Measurements from ENCODE around the gene CCDC57.
"Not testable (repeated sequence)": the region's sequence is repeated elsewhere in the genome, so short reads cannot be mapped to it uniquely, and the experiment has no call there.

CCDC57 gene

DNA sequence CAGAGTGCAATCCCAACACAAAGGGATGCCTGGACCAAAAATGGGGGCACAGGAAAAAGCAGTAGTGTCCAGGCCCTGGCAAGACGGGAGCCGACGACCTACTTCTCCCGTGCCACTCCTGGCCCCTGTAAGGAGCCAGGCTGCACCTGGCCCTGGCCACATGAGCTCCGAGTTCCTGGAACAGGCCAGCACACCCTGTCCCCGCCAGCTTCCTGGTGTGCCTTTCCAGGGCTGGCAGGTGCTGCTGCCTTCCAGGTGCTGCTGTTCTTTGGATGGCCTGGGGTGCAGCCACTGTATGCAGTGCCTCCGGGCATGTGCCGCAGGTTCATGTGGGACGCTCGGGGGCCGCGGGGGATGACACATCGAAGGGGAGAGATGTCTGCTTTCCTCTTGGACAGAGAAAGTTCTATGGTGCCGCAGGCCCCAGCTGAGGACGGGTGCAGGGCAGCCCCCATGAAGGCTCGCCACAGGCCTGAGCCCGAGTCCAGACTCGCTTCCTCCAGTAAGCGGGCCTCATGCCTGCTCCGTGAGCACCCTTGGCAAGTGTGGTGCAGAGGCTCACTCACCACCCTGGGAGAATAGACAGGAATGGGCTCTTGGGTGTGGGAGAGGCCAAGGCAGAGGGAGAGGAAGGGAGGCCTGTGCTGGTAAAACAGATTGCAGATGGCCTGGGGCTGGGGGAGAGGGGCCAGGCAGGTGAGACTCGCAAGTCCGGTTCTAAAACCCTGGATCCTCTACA lies 59.9 kb downstream of the CCDC57 start:
- no peak for DNase-seq (ENCODE audit: low spot score)

DNA sequence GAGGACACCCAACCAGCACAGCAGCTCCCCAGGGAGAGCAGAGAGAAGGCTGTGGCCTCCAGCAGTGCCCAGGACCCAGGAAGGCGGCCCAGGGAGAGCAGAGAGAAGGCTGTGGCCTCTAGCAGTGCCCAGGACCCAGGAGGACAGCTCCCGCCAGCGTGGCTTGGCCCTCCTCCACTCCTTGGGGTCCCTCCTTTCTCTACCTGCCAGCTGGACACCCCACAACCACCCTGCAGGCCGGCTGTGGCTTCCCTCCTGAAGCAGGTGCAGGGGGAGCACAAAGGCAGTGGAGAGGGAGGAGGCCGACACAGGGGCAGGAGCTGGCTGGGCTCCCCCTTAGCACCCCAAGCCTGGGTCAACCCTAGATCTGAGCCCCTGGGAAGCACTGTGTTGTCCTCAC lies 60.5 kb downstream of the CCDC57 start:
- DNase-seq (ENCODE audit: low spot score): no peak

DNA sequence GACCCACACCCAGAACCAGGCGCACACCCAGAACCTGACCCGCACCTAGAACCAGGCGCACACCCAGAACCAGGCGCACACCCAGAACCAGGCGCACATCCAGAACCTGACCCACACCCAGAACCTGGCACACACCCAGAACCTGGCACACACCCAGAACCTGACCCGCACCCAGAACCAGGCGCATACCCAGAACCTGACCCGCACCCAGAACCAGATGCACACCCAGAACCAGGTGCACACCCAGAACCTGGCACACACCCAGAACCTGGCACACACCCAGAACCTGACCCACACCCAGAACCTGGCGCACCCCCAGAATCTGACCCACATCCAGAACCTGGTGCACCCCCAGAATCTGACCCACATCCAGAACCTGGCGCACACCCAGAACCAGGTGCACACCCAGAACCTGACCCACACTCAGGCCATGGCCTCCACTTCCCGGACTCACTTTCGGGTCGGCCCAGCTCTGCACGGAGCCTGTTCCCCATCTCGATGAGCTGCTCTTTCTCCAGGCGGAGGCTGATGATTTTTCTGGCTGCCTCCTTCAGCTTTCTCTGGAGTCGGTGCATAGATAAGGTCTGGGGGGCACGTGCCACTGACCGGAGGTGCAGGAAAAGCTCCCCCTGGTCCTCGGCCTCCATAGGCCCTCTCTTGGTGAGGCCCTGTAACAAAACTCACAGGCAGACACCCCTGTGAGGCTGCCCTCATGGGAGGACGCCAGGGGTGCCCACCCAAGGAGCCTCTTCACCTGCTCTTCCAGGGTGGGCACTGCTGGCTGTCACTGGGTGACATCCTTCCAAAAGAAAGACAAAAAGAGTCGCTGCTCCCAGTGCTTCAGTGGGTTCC lies 61.3 kb downstream of the CCDC57 start:
- no peak for DNase-seq (ENCODE audit: low spot score)

DNA sequence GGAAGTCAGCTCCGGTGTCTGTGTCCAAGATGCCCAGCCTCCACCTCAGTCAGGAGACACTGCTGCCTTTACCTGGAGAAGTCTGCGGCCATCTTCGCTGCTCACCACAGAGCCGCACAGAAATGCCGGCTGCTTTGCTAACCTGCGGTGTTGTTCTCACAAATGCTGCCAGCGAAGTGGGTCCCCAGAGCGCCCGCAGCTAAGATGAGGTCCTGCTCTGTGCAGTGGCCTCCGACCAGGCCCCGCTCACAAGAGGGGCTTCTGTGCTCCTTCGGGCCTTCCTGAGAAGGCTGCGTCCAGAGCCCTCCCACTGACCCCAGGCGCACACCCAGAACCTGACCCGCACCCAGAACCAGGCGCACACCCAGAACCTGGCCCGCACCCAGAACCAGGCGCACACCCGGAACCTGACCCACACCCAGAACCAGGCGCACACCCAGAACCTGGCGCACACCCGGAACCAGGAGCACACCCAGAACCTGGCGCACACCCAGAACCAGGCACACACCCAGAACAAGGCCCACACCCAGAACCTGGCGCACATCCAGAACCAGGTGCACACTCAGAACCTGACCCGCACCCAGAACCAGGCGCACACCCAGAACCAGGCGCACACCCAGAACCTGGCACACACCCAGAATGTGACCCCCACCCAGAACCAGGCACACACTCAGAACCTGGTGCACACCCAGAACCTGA lies 63.1 kb downstream of the CCDC57 start:
- DNase-seq (ENCODE audit: low spot score): no peak

DNA sequence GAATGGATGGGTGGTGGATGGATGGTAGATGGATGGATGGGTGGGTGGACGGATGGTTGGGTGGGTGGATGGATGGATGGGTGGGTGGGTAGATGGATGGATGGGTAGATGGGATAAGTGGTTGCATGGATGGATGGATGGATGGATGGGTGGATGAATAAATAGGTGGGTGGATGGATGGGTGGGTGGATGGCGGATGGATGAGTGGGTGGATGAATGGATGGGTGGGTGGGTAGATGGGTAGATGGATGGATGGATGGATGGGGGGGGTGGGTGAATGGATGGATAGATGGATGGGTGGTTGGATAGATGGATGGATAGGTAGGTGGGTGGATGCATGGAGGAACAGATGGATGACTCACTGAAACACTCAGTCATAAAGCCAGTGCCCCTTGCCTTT lies 63.6 kb downstream of the CCDC57 start:
- DNase-seq (ENCODE audit: low spot score): no peak

DNA sequence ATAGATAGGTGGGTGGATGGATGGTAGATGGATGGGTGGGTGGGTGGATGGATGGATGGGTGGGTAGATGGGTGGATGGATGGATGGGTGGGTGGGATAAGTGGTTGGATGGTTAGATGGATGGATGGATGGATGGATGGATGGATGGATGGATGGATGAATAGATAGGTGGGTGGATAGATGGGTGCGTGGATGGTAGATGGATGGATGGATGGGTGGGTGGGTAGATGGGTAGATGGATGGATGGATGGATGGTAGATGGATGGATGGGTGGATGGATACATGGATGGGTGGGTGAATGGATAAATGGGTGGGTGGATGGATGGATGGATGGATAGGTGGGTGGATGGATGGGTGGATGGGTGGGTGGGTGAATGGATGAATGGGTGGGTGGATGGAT lies 64.6 kb downstream of the CCDC57 start:
- DNase-seq (ENCODE audit: low spot score): no peak

DNA sequence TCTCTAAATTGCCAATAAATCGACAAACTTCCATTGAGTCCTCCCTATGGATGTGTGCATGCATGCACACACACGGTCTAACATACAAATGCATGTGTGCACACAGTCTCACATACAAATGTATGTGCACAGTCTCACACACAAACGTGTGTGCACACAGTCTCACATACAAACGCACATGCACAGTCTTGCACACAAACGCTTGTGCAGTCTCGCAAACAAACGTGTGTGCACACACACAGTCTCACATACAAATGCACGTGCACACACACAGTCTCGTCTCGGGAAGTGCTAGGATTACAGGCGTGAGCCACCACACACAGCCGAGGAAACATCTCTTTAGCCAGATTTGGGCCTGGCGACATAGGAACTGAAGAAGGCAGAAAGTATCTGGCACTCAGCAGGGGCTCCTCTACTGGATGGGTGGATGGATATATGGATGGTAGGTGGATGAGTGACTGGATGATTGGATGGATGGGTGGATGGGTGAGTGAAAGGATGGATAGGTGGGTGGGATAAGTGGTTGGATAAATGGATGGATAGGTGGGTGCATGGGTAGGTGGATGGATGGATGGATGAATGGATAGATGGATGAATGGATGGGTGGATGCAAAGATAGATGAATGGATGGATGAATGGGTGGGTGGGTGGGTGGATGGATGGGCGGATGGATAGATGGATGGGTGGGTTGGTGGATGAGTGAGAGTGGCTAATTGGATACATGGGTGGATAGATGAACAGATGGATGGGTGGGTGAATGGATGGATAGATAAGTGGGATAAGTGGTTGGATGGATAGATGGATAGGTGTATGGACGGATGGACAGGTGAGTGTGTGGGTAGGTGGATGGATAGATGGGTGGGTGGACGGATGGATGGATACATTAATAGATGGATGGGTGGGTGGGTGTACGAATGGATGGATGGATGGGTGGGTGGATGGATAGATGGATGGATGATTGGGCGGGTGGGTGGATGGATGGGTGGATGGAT lies 65.7 kb downstream of the CCDC57 start:
- DNase-seq (ENCODE audit: low spot score): no peak

DNA sequence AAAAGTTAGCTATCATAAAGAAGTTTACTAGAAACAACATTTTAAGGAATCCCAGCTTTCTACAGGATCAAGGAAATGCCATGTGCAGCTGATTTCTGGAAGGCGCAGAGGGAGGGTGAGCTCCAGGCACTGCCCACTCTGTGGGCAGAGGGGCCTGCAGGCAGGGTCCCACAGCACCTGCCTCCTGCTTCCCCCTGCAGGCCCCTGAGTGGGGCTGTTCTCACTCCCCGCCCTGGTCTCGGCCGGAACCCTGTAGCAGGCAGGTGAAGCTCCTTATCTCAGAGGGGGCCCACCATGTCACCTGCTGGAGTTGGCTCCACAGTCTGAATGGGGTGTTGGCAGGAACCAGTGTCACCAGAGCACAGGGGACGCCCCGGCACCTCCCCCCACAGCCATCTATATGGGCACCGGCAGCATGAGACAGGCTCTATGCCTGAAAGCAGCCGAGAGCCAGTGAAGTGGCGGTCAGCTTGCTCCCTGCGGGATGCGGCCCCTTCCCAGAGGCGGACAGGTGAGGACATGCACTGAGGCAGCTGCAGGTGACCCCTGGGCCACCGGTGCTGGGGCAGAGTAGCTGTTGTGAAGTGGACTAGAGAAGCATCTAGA lies 67.0 kb downstream of the CCDC57 start:
- DNase-seq (ENCODE audit: low spot score): no peak

DNA sequence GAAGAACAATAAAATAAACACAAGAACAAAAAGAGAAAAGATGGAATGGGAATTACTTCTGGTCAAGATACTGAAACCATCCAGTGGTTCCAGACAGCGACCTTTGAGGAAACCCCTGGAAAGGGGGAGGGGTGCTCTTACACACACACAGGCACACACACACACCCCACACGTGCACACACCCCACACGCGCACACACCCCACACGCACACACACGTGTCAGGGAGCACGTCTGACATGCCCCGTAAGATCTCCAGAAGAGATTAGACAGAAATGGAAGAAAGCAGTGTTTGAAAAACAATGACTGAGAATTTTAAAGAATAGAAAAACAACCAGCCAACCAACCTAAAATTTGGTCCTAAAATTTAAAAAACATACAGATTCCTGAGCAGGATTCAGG lies 69.3 kb downstream of the CCDC57 start:
- DNase-seq (ENCODE audit: low spot score): no peak

DNA sequence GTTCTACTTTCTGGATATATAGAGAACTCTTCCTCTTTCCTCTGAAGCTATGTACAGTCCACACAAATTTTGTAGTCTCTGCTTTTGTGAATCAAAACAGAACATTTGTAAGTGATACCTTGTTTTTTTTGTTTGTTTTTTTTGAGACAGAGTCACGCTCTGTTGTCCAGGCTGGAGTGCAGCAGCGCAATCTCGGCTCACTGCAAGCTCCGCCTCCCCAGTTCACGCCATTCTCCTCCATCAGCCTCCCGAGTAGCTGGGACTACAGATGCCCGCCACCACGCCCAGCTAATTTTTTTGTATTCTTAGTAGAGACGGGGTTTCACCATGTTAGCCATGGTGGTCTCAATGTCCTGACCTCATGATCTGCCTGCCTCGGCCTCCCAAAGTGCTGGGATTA lies 72.7 kb downstream of the CCDC57 start:
- DNase-seq (ENCODE audit: low spot score): not testable (repeated sequence)

DNA sequence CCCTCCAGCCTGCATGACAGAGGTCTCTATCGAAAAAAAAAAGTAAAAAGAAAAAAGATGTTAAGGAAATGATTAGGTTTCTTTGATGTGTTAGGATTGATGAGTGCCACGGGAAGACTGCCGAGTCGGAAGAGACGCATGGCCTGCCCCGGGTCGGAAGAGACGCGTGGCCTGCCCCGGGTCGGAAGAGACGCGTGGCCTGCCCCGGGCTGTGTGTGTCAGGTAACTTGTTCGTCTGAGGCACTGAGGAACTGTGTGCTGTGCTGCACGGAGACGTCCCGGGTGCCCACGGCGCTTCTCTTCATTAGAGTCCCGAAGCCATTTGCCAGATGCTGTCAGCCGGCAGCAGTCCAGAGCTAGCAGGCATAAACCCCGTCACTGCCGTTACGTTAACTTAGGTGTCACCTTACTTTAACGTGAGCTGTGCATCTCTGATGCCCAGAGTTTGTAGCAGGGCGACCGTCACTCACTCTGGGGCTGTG lies 74.1 kb downstream of the CCDC57 start:
- DNase-seq (ENCODE audit: low spot score): no peak

DNA sequence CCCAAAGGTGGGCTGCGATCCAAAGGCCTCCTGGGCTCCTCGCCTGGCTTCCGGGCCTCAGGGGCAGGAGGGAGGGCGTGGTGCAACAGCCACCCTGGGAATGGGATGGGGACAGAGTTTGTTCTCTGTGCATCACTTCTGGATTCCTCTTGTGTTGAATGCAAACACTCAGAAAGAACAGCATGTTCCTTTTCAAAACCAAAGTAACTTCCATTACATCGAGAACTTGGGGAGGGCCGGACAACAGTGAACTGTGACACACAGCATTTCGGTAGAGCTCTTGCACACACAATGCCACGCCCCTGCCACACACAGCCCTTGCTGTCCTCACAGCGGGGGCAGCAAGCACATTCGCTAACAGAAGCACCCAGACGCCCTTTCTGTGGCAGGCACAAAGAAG lies 78.5 kb downstream of the CCDC57 start:
- no peak for DNase-seq (ENCODE audit: low spot score)

DNA sequence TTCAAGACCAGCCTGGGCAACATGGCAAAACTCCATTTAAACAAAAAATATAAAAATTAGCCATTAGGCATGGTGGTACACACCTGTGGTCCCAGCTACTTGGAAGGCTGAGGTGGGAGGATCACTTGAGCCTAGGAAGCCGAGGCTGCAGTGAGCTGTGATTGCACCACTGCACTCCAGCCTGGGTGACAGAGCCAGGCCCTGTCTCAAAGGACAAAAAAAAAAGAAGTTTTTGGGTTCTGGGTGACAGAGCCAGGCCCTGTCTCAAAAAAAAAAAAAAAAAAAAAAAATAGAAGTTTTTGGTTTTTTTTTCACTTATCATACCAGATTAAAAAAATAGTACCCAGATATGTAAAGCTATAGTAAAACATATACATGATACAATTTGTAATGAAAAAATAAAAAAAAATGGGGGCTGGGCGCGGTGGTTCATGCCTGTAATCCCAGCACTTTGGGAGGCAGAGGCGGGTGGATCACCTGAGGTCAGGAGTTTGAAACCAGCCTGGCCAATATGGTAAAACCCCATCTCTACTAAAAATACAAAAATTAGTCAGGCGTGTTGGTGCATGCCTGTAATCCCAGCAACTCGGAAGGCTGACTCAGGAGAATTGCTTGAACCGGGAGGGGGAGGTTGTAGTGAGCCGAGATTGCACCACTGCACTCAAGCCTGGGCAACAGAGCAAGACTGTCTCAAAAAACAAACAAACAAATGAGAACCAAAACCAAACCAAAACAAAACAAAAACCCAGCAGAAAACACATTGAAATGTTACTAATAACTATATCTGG lies 79.3 kb downstream of the CCDC57 start:
- not testable (repeated sequence) for DNase-seq (ENCODE audit: low spot score)

DNA sequence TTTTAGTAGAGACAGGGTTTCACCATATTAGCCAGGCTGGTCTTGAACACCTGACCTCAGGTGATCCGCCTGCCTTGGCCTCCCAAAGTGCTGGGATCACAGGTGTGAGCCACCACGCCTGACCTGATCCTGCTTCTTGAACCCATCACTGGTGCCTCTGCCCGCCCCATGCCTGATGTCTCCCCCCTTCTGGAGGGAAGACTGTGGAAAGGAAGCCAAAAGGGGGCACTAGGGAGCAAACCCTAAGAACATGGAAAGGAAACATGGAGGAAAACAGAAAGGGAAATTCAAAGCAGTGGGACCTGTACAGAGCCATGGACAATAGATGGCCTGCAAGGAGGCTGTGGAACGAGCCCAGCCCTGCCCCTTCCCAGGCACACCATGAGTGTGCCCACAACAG lies 83.5 kb downstream of the CCDC57 start:
- no peak for DNase-seq (ENCODE audit: low spot score)

DNA sequence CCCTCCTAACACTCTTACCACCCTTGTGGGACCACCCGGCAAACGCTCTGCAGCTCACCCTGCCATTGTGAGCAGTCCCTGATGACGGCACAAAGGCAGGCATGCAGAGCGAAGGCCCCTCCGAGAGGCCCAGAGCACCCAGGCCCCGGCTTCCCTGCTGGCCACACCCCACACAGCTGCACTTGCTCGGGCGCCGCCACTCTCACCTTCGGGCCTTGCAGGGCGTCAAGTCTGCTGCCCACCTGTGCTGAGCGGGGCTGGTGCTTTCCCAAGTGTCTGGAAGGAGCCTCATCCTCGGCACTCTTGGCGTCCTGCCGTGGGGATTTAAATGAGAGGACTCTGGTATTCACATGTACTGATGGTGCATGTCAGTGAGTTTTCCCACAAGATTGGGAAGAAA lies 84.4 kb downstream of the CCDC57 start:
- no peak for DNase-seq (ENCODE audit: low spot score)

DNA sequence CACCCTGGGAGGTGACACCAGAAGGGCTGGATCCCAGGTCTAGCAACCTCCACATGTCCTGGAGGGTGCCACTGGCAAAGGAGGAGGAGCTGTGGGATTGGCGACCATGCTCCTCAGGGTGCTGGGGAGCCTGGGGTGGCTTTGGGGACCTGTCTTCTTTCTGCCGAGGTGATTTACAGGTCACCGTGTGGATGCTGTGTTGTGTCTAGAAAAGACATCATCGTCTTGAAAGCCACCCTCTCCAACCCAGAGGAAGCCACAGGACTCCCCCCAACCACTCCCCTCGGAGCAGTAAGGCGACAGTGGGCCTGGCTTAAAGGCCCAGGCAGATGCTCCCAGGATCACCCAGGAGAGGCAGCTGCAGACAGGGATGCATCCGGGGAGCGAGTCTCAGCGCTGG lies 84.9 kb downstream of the CCDC57 start:
- DNase-seq (ENCODE audit: low spot score): no peak

DNA sequence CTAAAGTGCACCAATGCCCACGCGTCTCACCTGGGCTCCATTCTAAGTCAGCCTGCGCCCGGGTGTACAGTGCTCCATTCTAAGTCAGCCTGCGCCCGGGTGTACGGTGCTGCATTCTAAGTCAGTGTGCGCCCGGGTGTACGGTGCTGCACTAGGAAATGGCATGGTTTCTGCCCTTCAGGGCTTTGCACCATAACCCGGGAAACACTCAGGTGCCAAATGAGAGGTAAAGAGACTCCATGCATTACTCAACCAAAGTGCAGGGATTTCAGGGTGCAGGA lies 85.4 kb downstream of the CCDC57 start:
- DNase-seq (ENCODE audit: low spot score): no peak

DNA sequence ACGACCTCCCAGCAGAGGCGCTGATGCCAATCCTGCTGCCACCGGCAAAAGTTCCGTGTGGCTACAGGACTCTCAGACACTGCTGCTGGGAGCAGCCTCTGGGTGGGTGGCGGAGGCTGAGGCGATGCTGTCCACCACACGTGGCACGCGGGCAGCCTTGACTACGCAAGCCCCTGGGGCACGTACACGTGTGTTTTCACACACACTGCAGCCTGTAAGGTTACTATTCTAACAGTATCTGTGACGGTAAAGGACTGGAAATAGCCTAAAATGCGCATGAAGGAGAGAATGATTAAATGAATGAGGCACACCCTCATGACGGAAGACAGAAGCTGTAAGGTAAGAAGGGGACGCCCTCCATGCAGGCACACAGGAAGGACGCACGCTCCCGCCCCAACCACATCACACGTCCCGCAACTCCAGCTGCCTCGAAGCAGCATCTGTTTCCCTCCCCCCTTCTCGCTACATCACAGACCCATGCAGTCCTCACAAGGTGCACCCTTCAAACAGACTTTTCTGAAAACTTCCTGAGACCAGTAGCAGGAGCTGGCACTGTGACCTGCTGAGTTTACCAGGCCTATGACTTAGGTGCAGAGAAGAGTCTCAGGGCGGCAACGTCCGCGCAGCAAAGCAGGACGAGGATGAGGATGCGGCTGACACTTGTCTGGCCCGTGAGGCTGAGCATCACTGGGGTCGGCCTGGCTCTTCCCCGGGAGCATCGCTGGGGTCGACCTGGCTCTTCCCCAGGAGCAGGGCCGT lies 85.9 kb downstream of the CCDC57 start:
- DNase-seq (ENCODE audit: low spot score): no peak

DNA sequence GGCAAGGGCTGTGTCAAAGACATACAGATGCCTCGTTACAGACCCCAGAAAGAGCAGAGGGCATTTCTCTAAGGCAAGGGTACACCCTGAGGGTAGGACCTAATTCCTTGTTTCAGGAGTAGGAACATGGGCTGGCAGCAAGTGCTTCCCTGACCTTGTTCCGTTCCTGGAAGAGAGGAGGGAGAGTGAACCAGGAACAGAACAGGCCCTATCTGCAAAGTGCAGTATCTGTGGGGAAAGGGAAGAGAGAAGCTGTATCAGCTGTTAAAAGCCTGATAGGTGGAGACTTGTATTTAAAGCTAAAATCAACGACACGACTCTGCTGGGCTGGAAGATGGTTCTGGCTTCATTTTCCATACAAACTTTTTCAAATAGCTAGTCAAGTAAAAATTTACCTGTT lies 88.5 kb downstream of the CCDC57 start:
- DNase-seq (ENCODE audit: low spot score): no peak

Data from hematopoietic multipotent progenitor cell treated with erythropoietin and hydrocortisone succinate and interleukin-3 and kit ligand, for 15 days (in vitro differentiated cells).